HCT116 (cell line): ENCODE results near the gene VPS41.

ENCODE experiments used
- POLR2A ChIP-seq: IDR thresholded peaks from 2 replicates; pipeline ENCODE4 v1.7.0; 2011; ENCODE audit warnings: borderline replicate concordance; ENCODE audit not compliant: insufficient read depth, insufficient read length; ENCODE audit errors: extremely low read depth
- POLR2AphosphoS5 ChIP-seq: IDR thresholded peaks from 2 replicates; pipeline ENCODE4 v1.6.1; 2011; ENCODE audit warnings: mild to moderate bottlenecking, low read depth, low read length, moderate library complexity
- RAD21 ChIP-seq: IDR thresholded peaks from 2 replicates; pipeline ENCODE4 v1.6.1; 2012; ENCODE audit warnings: low read depth, mild to moderate bottlenecking
- TF ChIP-seq, protein P1 (sequence below), 3 experiments: fragments of 200-600 bp in 1 of 3; sonication (generic) in 1 of 3; IDR thresholded peaks in 2 of 3; conservative IDR thresholded peaks in 1 of 3; 2 replicates each; pipeline ENCODE4 v1.5.1; 2012 to 2017; ENCODE audit warnings: low read depth in 2 of 3, low read length in 2 of 3, antibody characterized with exemption in 1 of 3, borderline replicate concordance in 1 of 3, control low read depth in 1 of 3, mild to moderate bottlenecking in 1 of 3, mixed read lengths in 1 of 3, mixed run types in 1 of 3, moderate library complexity in 1 of 3; ENCODE audit not compliant: insufficient read depth in 1 of 3
- TF ChIP-seq, protein P2 (sequence below): IDR thresholded peaks from 2 replicates; pipeline ENCODE4 v1.6.1; 2011; ENCODE audit warnings: mild to moderate bottlenecking, low read length, moderate library complexity; ENCODE audit not compliant: insufficient replicate concordance; ENCODE audit errors: extremely low read depth
- TF ChIP-seq, protein P3 (sequence below): IDR thresholded peaks from 2 replicates; pipeline ENCODE4 v1.6.1; 2012
- TF ChIP-seq, protein P4 (sequence below): IDR thresholded peaks from 2 replicates; pipeline ENCODE4 v1.6.1; 2012

DNA sequence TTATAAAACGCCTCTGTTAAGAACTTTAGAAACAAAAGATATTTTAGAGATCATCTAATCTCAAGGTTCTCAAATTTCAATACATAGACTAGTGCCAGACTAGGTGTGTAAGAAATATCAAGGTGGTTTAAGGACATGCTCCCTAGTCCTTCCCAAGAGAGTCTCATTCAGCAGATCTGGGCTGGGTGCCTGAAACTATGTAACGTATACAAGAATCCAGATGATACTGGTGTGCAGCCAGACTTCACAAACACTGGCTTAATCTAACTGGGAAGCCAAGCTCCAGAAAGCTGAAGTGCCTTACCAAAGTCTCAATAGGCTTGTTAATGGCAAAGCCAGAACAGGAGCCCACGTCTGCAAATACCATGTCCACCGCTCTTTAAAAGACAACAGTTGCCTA, 172.9 kb downstream of the VPS41 start:
- TF ChIP-seq, protein P1, sequence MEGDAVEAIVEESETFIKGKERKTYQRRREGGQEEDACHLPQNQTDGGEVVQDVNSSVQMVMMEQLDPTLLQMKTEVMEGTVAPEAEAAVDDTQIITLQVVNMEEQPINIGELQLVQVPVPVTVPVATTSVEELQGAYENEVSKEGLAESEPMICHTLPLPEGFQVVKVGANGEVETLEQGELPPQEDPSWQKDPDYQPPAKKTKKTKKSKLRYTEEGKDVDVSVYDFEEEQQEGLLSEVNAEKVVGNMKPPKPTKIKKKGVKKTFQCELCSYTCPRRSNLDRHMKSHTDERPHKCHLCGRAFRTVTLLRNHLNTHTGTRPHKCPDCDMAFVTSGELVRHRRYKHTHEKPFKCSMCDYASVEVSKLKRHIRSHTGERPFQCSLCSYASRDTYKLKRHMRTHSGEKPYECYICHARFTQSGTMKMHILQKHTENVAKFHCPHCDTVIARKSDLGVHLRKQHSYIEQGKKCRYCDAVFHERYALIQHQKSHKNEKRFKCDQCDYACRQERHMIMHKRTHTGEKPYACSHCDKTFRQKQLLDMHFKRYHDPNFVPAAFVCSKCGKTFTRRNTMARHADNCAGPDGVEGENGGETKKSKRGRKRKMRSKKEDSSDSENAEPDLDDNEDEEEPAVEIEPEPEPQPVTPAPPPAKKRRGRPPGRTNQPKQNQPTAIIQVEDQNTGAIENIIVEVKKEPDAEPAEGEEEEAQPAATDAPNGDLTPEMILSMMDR (IDR thresholded peaks at IDR 0.05 in 2 of 3, conservative IDR thresholded peaks at IDR 0.05 in 1 of 3; ENCODE audit: borderline replicate concordance in 1 of 3, insufficient read depth in 1 of 3, low read depth in 2 of 3, low read length in 2 of 3), result no peak
- TF ChIP-seq RAD21, result no peak
- TF ChIP-seq POLR2A, result no peak
- TF ChIP-seq, protein P2, sequence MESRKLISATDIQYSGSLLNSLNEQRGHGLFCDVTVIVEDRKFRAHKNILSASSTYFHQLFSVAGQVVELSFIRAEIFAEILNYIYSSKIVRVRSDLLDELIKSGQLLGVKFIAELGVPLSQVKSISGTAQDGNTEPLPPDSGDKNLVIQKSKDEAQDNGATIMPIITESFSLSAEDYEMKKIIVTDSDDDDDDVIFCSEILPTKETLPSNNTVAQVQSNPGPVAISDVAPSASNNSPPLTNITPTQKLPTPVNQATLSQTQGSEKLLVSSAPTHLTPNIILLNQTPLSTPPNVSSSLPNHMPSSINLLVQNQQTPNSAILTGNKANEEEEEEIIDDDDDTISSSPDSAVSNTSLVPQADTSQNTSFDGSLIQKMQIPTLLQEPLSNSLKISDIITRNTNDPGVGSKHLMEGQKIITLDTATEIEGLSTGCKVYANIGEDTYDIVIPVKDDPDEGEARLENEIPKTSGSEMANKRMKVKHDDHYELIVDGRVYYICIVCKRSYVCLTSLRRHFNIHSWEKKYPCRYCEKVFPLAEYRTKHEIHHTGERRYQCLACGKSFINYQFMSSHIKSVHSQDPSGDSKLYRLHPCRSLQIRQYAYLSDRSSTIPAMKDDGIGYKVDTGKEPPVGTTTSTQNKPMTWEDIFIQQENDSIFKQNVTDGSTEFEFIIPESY, result no peak
- no peak for TF ChIP-seq POLR2AphosphoS5
- TF ChIP-seq, protein P3, sequence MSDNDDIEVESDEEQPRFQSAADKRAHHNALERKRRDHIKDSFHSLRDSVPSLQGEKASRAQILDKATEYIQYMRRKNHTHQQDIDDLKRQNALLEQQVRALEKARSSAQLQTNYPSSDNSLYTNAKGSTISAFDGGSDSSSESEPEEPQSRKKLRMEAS, result no peak
- TF ChIP-seq, protein P4, sequence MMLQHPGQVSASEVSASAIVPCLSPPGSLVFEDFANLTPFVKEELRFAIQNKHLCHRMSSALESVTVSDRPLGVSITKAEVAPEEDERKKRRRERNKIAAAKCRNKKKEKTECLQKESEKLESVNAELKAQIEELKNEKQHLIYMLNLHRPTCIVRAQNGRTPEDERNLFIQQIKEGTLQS, result no peak
